Epithelial cell of esophagus (primary cell): ENCODE measurements around the gene PLEKHG5.
A peak's percentile ranks its signal among the peaks of the same experiment; 100 is the strongest.
"Not testable (repeated sequence)": the region's sequence is repeated elsewhere in the genome, so short reads cannot be mapped to it uniquely, and the experiment has no call there.

Source experiments
- DNase-seq: peaks from one replicate; pipeline ENCODE4 v3.0.0; 2010; ENCODE audit warnings: low read depth
- H3K4me3 ChIP-seq: 2 replicates; pipeline ENCODE4 v1.5.1; 2011; ENCODE audit warnings: mild to moderate bottlenecking, low read length, control low read depth
- CTCF ChIP-seq: IDR thresholded peaks from 2 replicates; pipeline ENCODE4 v1.5.1; 2011; ENCODE audit warnings: low read depth, mild to moderate bottlenecking, low read length, control low read depth, inconsistent platforms; ENCODE audit not compliant: insufficient read depth; ENCODE audit errors: missing control alignments

Gene PLEKHG5

GRCh38 chr1:6437012-6437700 is 54.3 kb downstream of the PLEKHG5 start:
- peak; percentile 39 for TF ChIP-seq CTCF
- DNase-seq, result not testable (repeated sequence)

GRCh38 chr1:6436277-6436676 is 55.2 kb downstream of the PLEKHG5 start:
- not testable (repeated sequence) for H3K4me3 ChIP-seq, DNase-seq

More at GRCh38 chr1:6437012-6437700, 54.3 kb downstream of the PLEKHG5 start:
- not testable (repeated sequence) for H3K4me3 ChIP-seq

GRCh38 chr1:6435547-6435946 is 55.9 kb downstream of the PLEKHG5 start:
- DNase-seq, result no peak
- no peak for TF ChIP-seq CTCF
- no peak overlapping the region for H3K4me3 ChIP-seq

GRCh38 chr1:6435129-6435528 is 56.3 kb downstream of the PLEKHG5 start:
- no peak for TF ChIP-seq CTCF
- no peak for DNase-seq
- no peak overlapping the region for H3K4me3 ChIP-seq

DNA sequence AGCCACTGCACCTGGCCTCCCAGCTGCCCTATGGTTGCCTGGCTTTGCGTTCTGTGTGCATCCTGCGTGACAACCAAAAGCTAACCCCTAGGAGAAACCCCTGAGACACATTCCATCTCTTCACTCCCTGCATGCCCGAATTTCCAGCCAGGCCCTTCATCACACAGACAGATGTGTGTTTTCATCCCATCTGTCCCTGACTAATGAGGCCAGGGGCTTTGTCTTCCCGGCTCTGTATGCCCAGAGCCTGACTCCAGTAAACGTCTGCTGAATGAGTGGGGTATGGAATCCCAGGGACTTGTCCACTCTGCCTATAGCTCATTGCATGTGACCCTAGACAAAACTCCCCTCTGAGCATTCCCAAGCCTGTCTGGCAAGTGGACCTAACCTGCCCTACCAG is 57.3 kb downstream of the PLEKHG5 start:
- no peak for TF ChIP-seq CTCF
- H3K4me3 ChIP-seq, result no peak overlapping the region
- DNase-seq, result no peak

GRCh38 chr1:6431645-6432579 is 59.6 kb downstream of the PLEKHG5 start:
- DNase-seq, H3K4me3 ChIP-seq: not testable (repeated sequence)

DNA sequence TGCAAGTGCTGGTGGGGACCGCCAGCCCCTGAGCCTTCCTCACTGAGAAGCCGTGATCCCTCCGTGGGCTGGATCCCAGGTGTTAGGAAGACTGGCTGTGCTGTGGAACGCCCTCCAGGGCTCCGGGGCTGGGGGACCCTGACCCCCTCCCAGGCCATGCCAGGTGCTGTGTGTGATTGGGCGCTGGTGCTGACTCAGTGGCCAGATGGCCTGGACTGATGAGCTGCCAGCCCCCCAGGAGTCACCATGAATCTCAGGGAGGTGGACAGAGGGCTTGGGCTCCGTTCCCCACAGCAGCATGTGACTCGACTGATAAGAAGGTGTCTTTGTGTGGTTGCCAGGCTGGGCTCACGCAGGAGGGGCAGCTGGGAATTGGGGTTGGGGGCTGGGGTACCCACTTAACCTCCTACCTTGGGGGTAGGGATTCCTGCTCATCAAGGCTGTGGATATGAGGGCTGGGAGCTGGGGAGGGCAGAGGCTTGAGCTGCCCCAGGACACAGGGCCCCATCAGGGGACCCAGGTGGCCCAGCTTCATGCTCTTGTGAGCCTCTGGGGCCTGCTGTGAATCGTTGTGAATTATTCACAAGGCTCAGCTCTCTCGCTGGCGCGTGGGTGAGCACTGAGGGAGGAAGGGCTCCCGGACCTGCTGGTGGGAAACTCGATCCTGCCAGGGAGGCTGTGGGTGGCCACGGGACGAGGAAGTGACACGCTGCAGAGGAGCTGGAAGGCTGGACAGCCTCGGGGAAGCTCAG is 61.6 kb downstream of the PLEKHG5 start:
- not testable (repeated sequence) for DNase-seq, H3K4me3 ChIP-seq

GRCh38 chr1:6428453-6428852 is 63.0 kb downstream of the PLEKHG5 start:
- H3K4me3 ChIP-seq, DNase-seq: not testable (repeated sequence)
